Measurements from ENCODE around the gene NT5C2.
"Not testable (repeated sequence)": the region's sequence is repeated elsewhere in the genome, so short reads cannot be mapped to it uniquely, and the experiment has no call there.

NT5C2 gene

GRCh38 chr10:103192451-103193106 lies 493 bp downstream of the NT5C2 start:
- CTCF ChIA-PET: interaction anchor here (1.1 to 4.2 kb wide), 7 partner anchors 12 to 275 kb away, joined by 3 to 16 read pairs (median 4); partner anchors contain the start of gene CNNM2

GRCh38 chr10:103192089-103192450 lies 1.0 kb downstream of the NT5C2 start:
- POLR2A ChIA-PET: interaction anchor here (0.6 kb wide), 1 partner anchor 99 kb away, joined by 5 read pairs; no protein-coding TSS in a partner anchor
- CTCF ChIA-PET: interaction anchor here (1.0 to 4.2 kb wide), 7 partner anchors 12 to 274 kb away, joined by 3 to 16 read pairs (median 4); partner anchors contain the start of gene CNNM2
- DNase-seq (ENCODE audit: extremely low spot score): no peak

More at GRCh38 chr10:103192451-103193106, 493 bp downstream of the NT5C2 start:
- peak; percentile 75 for DNase-seq (ENCODE audit: extremely low spot score)
- POLR2A ChIA-PET: interaction anchor here (0.6 to 2.0 kb wide), 4 partner anchors 8 to 99 kb away, joined by 3 to 5 read pairs (median 5); no protein-coding TSS in a partner anchor
- TF ChIP-seq CTCF (IDR thresholded peaks at IDR 0.05; ENCODE audit: control extremely low read depth, extremely low read depth, low read depth, missing control alignments): no peak

GRCh38 chr10:103191198-103191597 lies 1.9 kb downstream of the NT5C2 start:
- POLR2A ChIA-PET: interaction anchor here (0.6 kb wide), 2 partner anchors 116 to 687 kb away, joined by 3 to 4 read pairs; no protein-coding TSS in a partner anchor
- CTCF ChIA-PET: interaction anchor here (1.0 to 4.2 kb wide), 6 partner anchors 11 to 274 kb away, joined by 3 to 16 read pairs (median 4); partner anchors contain the start of gene CNNM2
- DNase-seq (ENCODE audit: extremely low spot score): not testable (repeated sequence)

More at GRCh38 chr10:103192089-103192450, 1.0 kb downstream of the NT5C2 start:
- TF ChIP-seq CTCF (IDR thresholded peaks at IDR 0.05; ENCODE audit: control extremely low read depth, extremely low read depth, low read depth, missing control alignments): no peak

GRCh38 chr10:103188853-103189252 lies 4.2 kb downstream of the NT5C2 start:
- no peak for DNase-seq (ENCODE audit: extremely low spot score)
- ChIA-PET POLR2A (interaction anchor here (0.7 kb wide), 1 partner anchor 7 kb away, joined by 3 read pairs; no protein-coding TSS in a partner anchor), CTCF (no interaction called here)
- no peak for TF ChIP-seq CTCF (IDR thresholded peaks at IDR 0.05; ENCODE audit: control extremely low read depth, extremely low read depth, low read depth, missing control alignments)

GRCh38 chr10:103186128-103186527 lies 6.9 kb downstream of the NT5C2 start:
- CTCF ChIA-PET: interaction anchor here (0.7 to 2.3 kb wide), 4 partner anchors 9 to 214 kb away, joined by 3 to 9 read pairs (median 5); no protein-coding TSS in a partner anchor
- POLR2A ChIA-PET: no interaction called here
- no peak for DNase-seq (ENCODE audit: extremely low spot score)
- TF ChIP-seq CTCF (IDR thresholded peaks at IDR 0.05; ENCODE audit: control extremely low read depth, extremely low read depth, low read depth, missing control alignments): no peak

GRCh38 chr10:103184615-103185014 lies 8.5 kb downstream of the NT5C2 start:
- DNase-seq (ENCODE audit: extremely low spot score): no peak
- no peak for TF ChIP-seq CTCF (IDR thresholded peaks at IDR 0.05; ENCODE audit: control extremely low read depth, extremely low read depth, low read depth, missing control alignments)
- ChIA-PET CTCF (no interaction called here), POLR2A (interaction anchor here (1.3 kb wide), 1 partner anchor 9 kb away, joined by 5 read pairs; the partner anchor contains the start of gene NT5C2)

DNA sequence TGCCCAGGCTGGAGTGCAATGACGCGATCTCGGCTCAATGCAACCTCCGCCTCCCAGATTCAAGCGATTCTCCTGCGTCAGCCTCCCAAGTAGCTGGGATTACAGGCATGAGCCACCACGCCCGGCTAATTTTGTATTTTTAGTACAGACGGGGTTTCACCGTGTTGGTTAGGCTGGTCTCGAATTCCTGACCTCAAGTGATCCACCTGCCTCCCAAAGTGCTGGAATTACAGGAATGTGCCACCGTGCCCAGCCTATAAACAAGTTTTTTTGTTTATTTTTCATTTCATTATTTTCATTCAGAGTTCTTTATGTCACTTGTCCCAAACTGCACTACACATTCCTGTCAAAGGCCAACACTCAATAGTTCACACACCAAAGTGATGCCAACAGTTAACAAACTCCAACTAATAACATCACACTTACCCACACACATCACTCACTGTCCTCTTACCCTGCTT lies 9.1 kb downstream of the NT5C2 start:
- POLR2A ChIA-PET: interaction anchor here (1.3 kb wide), 1 partner anchor 9 kb away, joined by 5 read pairs; the partner anchor contains the start of gene NT5C2
- CTCF ChIA-PET; DNase-seq (ENCODE audit: extremely low spot score): not testable (repeated sequence)

Measured in GM10248 (cell line).